GM12878 (cell line): ENCODE data around the gene NCAPD2. TPM values are rescaled to one million over a fixed set of nuclear protein-coding genes. Genes with fewer than 3 reads are reported as not detected.

Source experiments
- ATAC-seq: fragments of 200-7000 bp; cut with Tn5 transposase; 3 replicates; pipeline ENCODE4 v1.9.1; 2020; ENCODE audit warnings: mild to moderate bottlenecking, moderate library complexity
- BruUV-seq: library from RNA; stranded (reverse); fragments of 400-500 nt; replicated peaks from 2 replicates; lab custom pipeline; 2021; lab: Mats Ljungman, UMichigan
- CTCF ChIA-PET: fragments of 300-600 bp; sonication (Branson Sonifier 250); formaldehyde crosslinking; extraction: SDS; loops from one replicate; lab custom pipeline; 2021; ENCODE audit warnings: inconsistent platforms; lab: Yijun Ruan, JAX
- POLR2A ChIA-PET: fragments of 350-600 bp; formaldehyde crosslinking; extraction: SDS; loops from one replicate; lab custom pipeline; 2021; ENCODE audit warnings: inconsistent platforms; lab: Charles Lee
- RAD21 ChIA-PET: fragments of 300-600 bp; sonication (Branson Sonifier 250); formaldehyde crosslinking; loops from one replicate; lab custom pipeline; 2023; ENCODE audit warnings: antibody characterized with exemption; ENCODE audit not compliant: unreplicated experiment; lab: Charles Lee
- SMC1A ChIA-PET: fragments of 300-600 bp; sonication (Branson Sonifier 250); formaldehyde crosslinking; loops from one replicate; lab custom pipeline; 2023; ENCODE audit not compliant: unreplicated experiment, uncharacterized antibody; lab: Charles Lee
- DNase-seq: peaks from one replicate; pipeline ENCODE4 v3.0.0-alpha.2; 2011; ENCODE audit warnings: low read depth, low spot score
- FAIRE-seq: peaks from 3 replicates; lab custom pipeline; 2011; peaks lifted over from hg19 to GRCh38; lab: Jason Lieb, UNC
- H2AFZ ChIP-seq: 2 replicates; pipeline ENCODE4 v1.6.0; 2011; ENCODE audit warnings: low read depth, low read length, control low read depth; ENCODE audit not compliant: control insufficient read depth
- H3K27ac ChIP-seq: 2 replicates; pipeline ENCODE4 v1.5.1; 2011; ENCODE audit warnings: control low read depth; ENCODE audit not compliant: control insufficient read depth, insufficient read depth
- H3K27me3 ChIP-seq, 2 experiments: replicated peaks in 1 of 2; 2 replicates each; pipeline versions ENCODE4 v1.6.0 to v1.6.1; 2011; ENCODE audit warnings: low read length in 1 of 2; ENCODE audit not compliant: control insufficient read depth in 2 of 2, insufficient read depth in 2 of 2
- H3K36me3 ChIP-seq, 2 experiments: 2 replicates each; pipeline ENCODE4 v1.5.1; 2011; ENCODE audit warnings: low read length in 1 of 2; ENCODE audit not compliant: control insufficient read depth in 2 of 2, insufficient read depth in 2 of 2
- H3K4me1 ChIP-seq: 2 replicates; pipeline ENCODE4 v1.6.1; 2011; ENCODE audit warnings: mild to moderate bottlenecking, low read length, moderate library complexity, mixed read lengths; ENCODE audit not compliant: control insufficient read depth, insufficient read depth
- H3K4me2 ChIP-seq: 2 replicates; pipeline ENCODE4 v1.6.0; 2011; ENCODE audit warnings: control low read depth; ENCODE audit not compliant: control insufficient read depth, insufficient read depth
- H3K4me3 ChIP-seq: fragments of 200-600 bp; sonication (generic); 2 replicates; pipeline ENCODE4 v1.5.1; 2016
- H3K79me2 ChIP-seq: 2 replicates; pipeline ENCODE4 v1.6.0; 2011; ENCODE audit warnings: low read length; ENCODE audit not compliant: control insufficient read depth, insufficient read depth
- H3K9ac ChIP-seq: 2 replicates; pipeline ENCODE4 v1.8.0; 2011; ENCODE audit warnings: low read length, control low read depth, mixed read lengths; ENCODE audit not compliant: control insufficient read depth, insufficient read depth
- H3K9me3 ChIP-seq: replicated peaks from 3 replicates; pipeline ENCODE4 v1.5.1; 2011; ENCODE audit warnings: mild to moderate bottlenecking, low read length; ENCODE audit not compliant: control insufficient read depth, insufficient read depth
- H4K20me1 ChIP-seq: 2 replicates; pipeline ENCODE4 v1.6.0; 2011; ENCODE audit not compliant: control insufficient read depth, insufficient read depth
- POLR2A ChIP-seq: IDR thresholded peaks from 2 replicates; pipeline ENCODE4 v1.6.1; 2011; ENCODE audit warnings: low read depth, mild to moderate bottlenecking, low read length
- POLR2AphosphoS2 ChIP-seq: IDR thresholded peaks from 2 replicates; pipeline ENCODE4 v1.6.1; 2011; ENCODE audit warnings: low read depth, mild to moderate bottlenecking, low read length, improper control_type of control experiment, moderate library complexity
- WGBS: methylation state at CpG from one replicate; pipeline ENCODE4 v1.1.6; 2016; ENCODE audit warnings: low lambda C conversion rate; ENCODE audit not compliant: insufficient replicate concordance, insufficient coverage; ENCODE audit errors: missing lambda C conversion rate; 5-methylcytosine and 5-hydroxymethylcytosine counted together
- in situ Hi-C: fragments of 300-500 bp; cut with MboI; formaldehyde crosslinking; loops from 9 replicates; pipeline ENCODE4 v1.14.3; 2018; ENCODE audit warnings: mixed read lengths
- intact Hi-C: fragments of 100-400 bp; cut with micrococcal nuclease; formaldehyde crosslinking; loops from one replicate; pipeline ENCODE4 v1.14.2; 2022; ENCODE audit not compliant: unreplicated experiment
- polyA plus RNA-seq, 11 experiments: library from polyadenylated mRNA; depleted of rRNA in 4 of 11; unstranded in 6 of 11; stranded (reverse) in 5 of 11; fragments of >200 nt; fragmentation: Nextera tagmentation in 4 of 11; fragmentation: Illumina TruSeq in 1 of 11; extraction: Ambion mirVana in 4 of 11; extraction: Trizol in 1 of 11; gene quantifications; 1 replicate in 1 of 11; 2 replicates in 10 of 11; pipeline versions ENCODE4 v1.2.1 to v1.2.3, GENCODE V29; 2011 to 2016; ENCODE audit warnings: inconsistent platforms in 2 of 11, missing spikeins in 2 of 11, low read depth in 1 of 11
- total RNA-seq, 4 experiments: library from RNA; depleted of rRNA in 3 of 4; stranded (reverse); fragments of >200 nt in 3 of 4; fragmentation: Illumina TruSeq in 1 of 4; extraction: Trizol in 1 of 4; gene quantifications; 2 replicates each; pipeline versions ENCODE4 v1.2.1 to v1.2.3, GENCODE V29; 2013 to 2021
- TF ChIP-seq, protein P1 (sequence below): fragments of 450-650 bp; IDR thresholded peaks from 2 replicates; pipeline ENCODE4 v1.6.1; 2016; ENCODE audit warnings: mild to moderate bottlenecking

NCAPD2 gene
- total and polyA plus RNA-seq, 10 of the 15 experiments (the other 5 are each of a cell fraction or from before 2014, with no cell fraction given) = 24.2 to 160 (median 110) TPM

DNA sequence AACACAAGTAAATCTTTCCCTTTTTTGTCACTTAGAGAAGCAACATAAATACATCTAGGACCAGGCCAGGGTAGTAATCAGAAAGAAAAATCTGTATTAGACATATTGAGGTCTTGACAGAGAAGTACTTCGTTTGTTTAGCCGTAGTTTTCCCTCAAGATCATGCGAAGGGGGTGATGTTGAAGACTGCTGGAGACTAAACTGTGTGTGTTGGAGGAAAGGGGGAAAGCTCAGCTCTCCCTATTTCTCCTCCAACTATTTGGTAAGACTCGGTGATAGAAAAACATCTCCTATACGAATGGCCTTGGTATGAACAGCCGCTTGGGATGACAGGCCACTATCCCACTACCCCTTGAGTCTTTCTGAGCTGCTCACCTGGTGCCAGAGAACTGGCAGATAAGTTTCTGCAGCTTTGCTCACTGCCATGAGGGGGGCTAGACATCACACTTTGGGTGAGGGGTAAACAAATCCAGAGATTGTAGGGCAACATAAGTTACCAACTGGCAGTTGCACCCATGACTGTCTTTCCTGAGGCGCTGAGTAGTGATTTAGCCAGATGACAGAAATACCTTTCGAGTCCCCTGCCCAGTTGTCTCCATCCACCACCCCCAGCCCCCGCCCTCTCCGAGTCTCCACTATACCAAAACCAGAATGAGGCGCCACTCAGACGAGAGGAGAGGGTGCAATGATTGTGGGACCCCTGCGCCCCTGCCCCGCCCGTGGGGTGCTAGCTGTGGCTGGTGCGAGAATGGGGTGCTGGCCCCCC is 24.1 kb upstream of the NCAPD2 start:
- no peaks in the 10 kb centered on the region for H3K27me3 ChIP-seq
- peaks cover 49% of the 10 kb centered on the region for H3K79me2 ChIP-seq
- peak overlapping the region; percentile 63 for H3K27ac ChIP-seq
- CTCF ChIA-PET = interaction anchor here (0.5 to 5.6 kb wide), 12 partner anchors 9 to 581 kb away, joined by 3 to 73 read pairs (median 4); partner anchors contain the start of genes GAPDH and TAPBPL
- H3K9me3 ChIP-seq = no peaks in the 10 kb centered on the region
- RAD21 ChIA-PET = interaction anchor here (0.7 to 4.5 kb wide), 16 partner anchors 9 to 146 kb away, joined by 3 to 43 read pairs (median 6); partner anchors contain the start of genes MRPL51 and TAPBPL
- peak overlapping the region; percentile 99 for H3K4me3 ChIP-seq
- peak; percentile 1 for ATAC-seq
- POLR2A ChIA-PET = interaction anchor here (0.9 to 4.7 kb wide), 27 partner anchors 9 to 166 kb away, joined by 3 to 46 read pairs (median 4); partner anchors contain the start of genes CD27, GAPDH, IFFO1 and LPAR5
- WGBS = 1% methylated on average over 16 of the region's 16 CpGs
- no peaks in the 10 kb centered on the region for H4K20me1 ChIP-seq
- peak overlapping the region; percentile 52 for H3K9ac ChIP-seq
- DNase-seq = no peak
- H2AFZ ChIP-seq = no peak overlapping the region
- TSS peak; percentile 64 for BruUV-seq
- H3K4me2 ChIP-seq = peak overlapping the region; percentile 95
- peaks cover 18% of the 10 kb centered on the region for H3K4me1 ChIP-seq
- in situ Hi-C loops = loop anchor here (5.0 kb wide), 1 partner anchor 132 kb away; no protein-coding TSS in a partner anchor
- TF ChIP-seq, protein P1, sequence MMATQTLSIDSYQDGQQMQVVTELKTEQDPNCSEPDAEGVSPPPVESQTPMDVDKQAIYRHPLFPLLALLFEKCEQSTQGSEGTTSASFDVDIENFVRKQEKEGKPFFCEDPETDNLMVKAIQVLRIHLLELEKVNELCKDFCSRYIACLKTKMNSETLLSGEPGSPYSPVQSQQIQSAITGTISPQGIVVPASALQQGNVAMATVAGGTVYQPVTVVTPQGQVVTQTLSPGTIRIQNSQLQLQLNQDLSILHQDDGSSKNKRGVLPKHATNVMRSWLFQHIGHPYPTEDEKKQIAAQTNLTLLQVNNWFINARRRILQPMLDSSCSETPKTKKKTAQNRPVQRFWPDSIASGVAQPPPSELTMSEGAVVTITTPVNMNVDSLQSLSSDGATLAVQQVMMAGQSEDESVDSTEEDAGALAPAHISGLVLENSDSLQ = no peak
- TF ChIP-seq POLR2AphosphoS2 (no peak), POLR2A (no peak)
- SMC1A ChIA-PET = interaction anchor here (0.8 to 4.1 kb wide), 20 partner anchors 8 to 192 kb away, joined by 3 to 27 read pairs (median 4); partner anchors contain the start of genes MRPL51 and TAPBPL
- peaks cover 5 to 11% of the 10 kb centered on the region in 2 experiments; a peak in 3 of 4 replicates for H3K36me3 ChIP-seq
- intact Hi-C loops = loop anchor here (1.0 to 5.0 kb wide), 3 partner anchors 24 to 147 kb away; partner anchors contain the start of gene MRPL51
- no peak for FAIRE-seq
